ENCODE measurements around the gene SAFB2. TPM values are rescaled to one million over a fixed set of nuclear protein-coding genes. Genes with fewer than 3 reads are reported as not detected.

Gene SAFB2
- total RNA-seq, 1 donor from 2014 or later: 17.6 TPM

GRCh38 chr19:5648464-5648863 lies 25.9 kb upstream of the SAFB2 start:
- no peak overlapping the region for H3K4me3 ChIP-seq (ENCODE audit: low read depth, low read length)
- DNase-seq (ENCODE audit: low read depth): no peak
- no peak for TF ChIP-seq CTCF (conservative IDR thresholded peaks at IDR 0.05; ENCODE audit: low read depth, low read length)

GRCh38 chr19:5646703-5647102 lies 24.1 kb upstream of the SAFB2 start:
- no peak for DNase-seq (ENCODE audit: low read depth)
- no peak for TF ChIP-seq CTCF (conservative IDR thresholded peaks at IDR 0.05; ENCODE audit: low read depth, low read length)
- H3K4me3 ChIP-seq (ENCODE audit: low read depth, low read length): no peak overlapping the region

- no peak overlapping the region for H3K4me3 ChIP-seq (ENCODE audit: low read depth, low read length)
- DNase-seq (ENCODE audit: low read depth): no peak
- TF ChIP-seq CTCF (conservative IDR thresholded peaks at IDR 0.05; ENCODE audit: low read depth, low read length): no peak
These were observed 22.8 kb upstream of the SAFB2 start for GRCh38 chr19:5645409-5645808.

- no peak for DNase-seq (ENCODE audit: low read depth)
- TF ChIP-seq CTCF (conservative IDR thresholded peaks at IDR 0.05; ENCODE audit: low read depth, low read length): no peak
These were observed 21.5 kb upstream of the SAFB2 start for GRCh38 chr19:5644037-5644436.

GRCh38 chr19:5643060-5643459 lies 20.5 kb upstream of the SAFB2 start:
- TF ChIP-seq CTCF (conservative IDR thresholded peaks at IDR 0.05; ENCODE audit: low read depth, low read length): no peak
- DNase-seq (ENCODE audit: low read depth): no peak
- H3K4me3 ChIP-seq (ENCODE audit: low read depth, low read length): no peak overlapping the region

More at GRCh38 chr19:5644037-5644436, 21.5 kb upstream of the SAFB2 start:
- no peak overlapping the region for H3K4me3 ChIP-seq (ENCODE audit: low read depth, low read length)

- no peak for DNase-seq (ENCODE audit: low read depth)
- TF ChIP-seq CTCF (conservative IDR thresholded peaks at IDR 0.05; ENCODE audit: low read depth, low read length): no peak
- H3K4me3 ChIP-seq (ENCODE audit: low read depth, low read length): no peak overlapping the region
These were observed 19.6 kb upstream of the SAFB2 start for GRCh38 chr19:5642204-5642603.

- no peak for DNase-seq (ENCODE audit: low read depth)
- H3K4me3 ChIP-seq (ENCODE audit: low read depth, low read length): no peak overlapping the region
- no peak for TF ChIP-seq CTCF (conservative IDR thresholded peaks at IDR 0.05; ENCODE audit: low read depth, low read length)
These were observed 18.6 kb upstream of the SAFB2 start for GRCh38 chr19:5641171-5641570.
